Activated CD4-positive, alpha-beta T cell treated with anti-CD3 and anti-CD28 coated beads, Interleukin-2, amount 10 ng/mL, durations not matched to agents 7 days and 5 days (primary cell): Measurements from ENCODE around the gene GNAQ. TPM values are rescaled to one million over a fixed set of nuclear protein-coding genes. Genes with fewer than 3 reads are reported as not detected.

ENCODE experiments used
- CTCF ChIA-PET: fragments of 350-600 bp; sonication (Branson Sonifier 250); formaldehyde crosslinking; loops from one replicate; lab custom pipeline; 2021; ENCODE audit warnings: antibody characterized with exemption; lab: Charles Lee
- POLR2A ChIA-PET: fragments of 350-600 bp; sonication (Branson Sonifier 250); formaldehyde crosslinking; loops from one replicate; lab custom pipeline; 2021; ENCODE audit warnings: antibody characterized with exemption; lab: Charles Lee
- DNase-seq: peaks from one replicate; pipeline ENCODE4 v3.0.0-alpha.2; 2020
- H3K27ac Mint-ChIP-seq: one replicate; pipeline ENCODE4 v1.8.0; 2021; ENCODE audit warnings: mild to moderate bottlenecking, moderate library complexity, mixed read lengths
- H3K27me3 Mint-ChIP-seq: one replicate; pipeline ENCODE4 v1.8.0; 2021; ENCODE audit warnings: mixed read lengths
- H3K36me3 Mint-ChIP-seq: one replicate; pipeline ENCODE4 v1.8.0; 2021; ENCODE audit warnings: low read depth, mixed read lengths
- H3K4me1 Mint-ChIP-seq: one replicate; pipeline ENCODE4 v1.8.0; 2021; ENCODE audit warnings: mixed read lengths
- H3K4me3 Mint-ChIP-seq: one replicate; pipeline ENCODE4 v1.8.0; 2021; ENCODE audit warnings: mild to moderate bottlenecking, moderate library complexity, mixed read lengths
- H3K9me3 Mint-ChIP-seq: one replicate; pipeline ENCODE4 v1.8.0; 2021; ENCODE audit warnings: mixed read lengths
- total RNA-seq, 2 experiments: library from RNA; stranded (reverse); gene quantifications; one replicate each; pipeline ENCODE4 v1.2.3, GENCODE V29; 2021

GNAQ gene
- total RNA-seq, 2 experiments from 2014 or later: 28.1 to 31.8 TPM

DNA sequence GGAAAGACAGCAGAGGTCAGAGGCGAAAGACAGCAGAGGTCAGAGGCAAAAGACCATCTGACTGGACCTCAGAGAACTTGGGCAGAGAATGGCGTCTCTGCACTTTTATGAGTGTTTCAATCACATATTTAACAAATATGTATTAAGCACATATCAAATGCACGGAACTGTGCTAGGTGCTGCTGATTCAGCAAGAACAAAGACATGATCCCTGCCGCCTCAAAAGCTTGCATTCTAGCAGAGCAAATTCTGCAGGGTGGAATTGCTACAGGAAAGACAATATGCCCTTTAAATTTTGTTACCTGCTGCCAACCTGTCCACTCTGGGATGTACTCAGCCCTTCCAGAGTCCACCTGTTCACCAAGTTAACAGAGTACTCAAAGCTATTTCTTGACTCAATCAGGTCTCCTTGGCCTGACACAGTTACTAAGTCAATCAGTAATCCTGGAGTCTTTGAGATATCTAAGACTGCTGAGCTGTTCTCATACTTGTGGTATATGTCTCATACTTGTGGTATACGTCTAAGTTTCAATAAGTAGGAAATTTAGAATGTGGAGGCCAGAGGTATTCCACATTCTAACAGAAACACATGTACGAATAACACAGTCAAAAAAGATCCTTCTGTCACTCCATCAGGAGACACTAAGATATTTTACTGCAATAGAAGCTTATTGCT lies 131.8 kb downstream of the GNAQ start:
- H3K27me3 Mint-ChIP-seq: no peaks in the 10 kb centered on the region
- H3K9me3 Mint-ChIP-seq: no peaks in the 10 kb centered on the region
- no peak overlapping the region for H3K4me3 Mint-ChIP-seq
- H3K27ac Mint-ChIP-seq: no peak overlapping the region
- CTCF ChIA-PET: interaction anchor here (0.6 to 1.1 kb wide), 3 partner anchors 32 to 235 kb away, joined by 3 read pairs; no protein-coding TSS in a partner anchor
- POLR2A ChIA-PET: no interaction called here
- peaks cover 15% of the 10 kb centered on the region for H3K36me3 Mint-ChIP-seq
- H3K4me1 Mint-ChIP-seq: peaks cover 22% of the 10 kb centered on the region
- DNase-seq: no peak

- DNase-seq: no peak
- ChIA-PET POLR2A (no interaction called here), CTCF (interaction anchor here (0.6 kb wide), 1 partner anchor 29 kb away, joined by 3 read pairs; no protein-coding TSS in a partner anchor)
- Mint-ChIP-seq H3K27ac (no peak overlapping the region), H3K9me3 (no peaks in the 10 kb centered on the region), H3K36me3 (peaks cover 15% of the 10 kb centered on the region), H3K4me3 (no peak overlapping the region), H3K4me1 (peaks cover 22% of the 10 kb centered on the region), H3K27me3 (no peaks in the 10 kb centered on the region)
Measured at GRCh38 chr9:77898864-77899263, 132.7 kb downstream of the GNAQ start.

- Mint-ChIP-seq H3K27me3 (no peaks in the 10 kb centered on the region), H3K4me3 (no peak overlapping the region), H3K27ac (no peak overlapping the region), H3K4me1 (peaks cover 25% of the 10 kb centered on the region), H3K9me3 (no peaks in the 10 kb centered on the region), H3K36me3 (peaks cover 17% of the 10 kb centered on the region)
- ChIA-PET CTCF (interaction anchor here (0.9 to 1.7 kb wide), 4 partner anchors 13 to 80 kb away, joined by 3 to 4 read pairs (median 4); no protein-coding TSS in a partner anchor), POLR2A (no interaction called here)
- DNase-seq: no peak
Measured at GRCh38 chr9:77896938-77897667, 134.5 kb downstream of the GNAQ start.

DNA sequence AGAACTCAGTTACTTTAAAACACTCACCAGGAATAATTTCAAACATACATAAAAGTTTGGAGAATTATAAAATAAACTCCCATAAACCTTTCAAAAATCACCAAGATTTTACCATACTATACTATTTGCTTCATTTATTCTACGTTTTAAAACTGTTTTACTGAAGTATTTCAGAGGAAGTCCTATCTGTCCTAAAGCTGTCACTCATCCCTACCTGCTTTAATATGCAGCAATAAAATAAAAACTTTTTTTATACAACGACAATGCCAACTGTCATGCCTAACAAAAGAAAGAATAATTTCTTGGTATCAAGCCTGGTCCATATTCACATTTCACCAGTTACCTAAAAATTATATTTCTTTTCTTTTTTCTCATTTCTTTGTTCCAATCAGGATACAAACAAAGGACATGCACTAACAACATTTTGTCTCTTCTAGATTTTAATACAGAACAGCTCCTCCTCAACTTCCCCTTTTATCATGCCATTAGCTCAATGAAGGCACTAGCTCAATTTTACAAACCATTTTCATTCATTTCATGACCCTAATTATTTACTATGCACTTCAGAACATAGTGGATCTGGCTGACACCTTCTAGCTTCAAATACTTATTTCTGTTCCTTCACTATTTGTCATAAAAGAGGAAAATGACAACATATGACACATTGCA lies 135.2 kb downstream of the GNAQ start:
- Mint-ChIP-seq H3K9me3 (no peaks in the 10 kb centered on the region), H3K27ac (no peak overlapping the region), H3K4me3 (no peak overlapping the region), H3K27me3 (no peaks in the 10 kb centered on the region), H3K4me1 (peaks cover 20% of the 10 kb centered on the region), H3K36me3 (peaks cover 14% of the 10 kb centered on the region)
- ChIA-PET CTCF (interaction anchor here (1.0 to 1.7 kb wide), 4 partner anchors 13 to 48 kb away, joined by 3 to 4 read pairs (median 4); no protein-coding TSS in a partner anchor), POLR2A (no interaction called here)
- no peak for DNase-seq

DNA sequence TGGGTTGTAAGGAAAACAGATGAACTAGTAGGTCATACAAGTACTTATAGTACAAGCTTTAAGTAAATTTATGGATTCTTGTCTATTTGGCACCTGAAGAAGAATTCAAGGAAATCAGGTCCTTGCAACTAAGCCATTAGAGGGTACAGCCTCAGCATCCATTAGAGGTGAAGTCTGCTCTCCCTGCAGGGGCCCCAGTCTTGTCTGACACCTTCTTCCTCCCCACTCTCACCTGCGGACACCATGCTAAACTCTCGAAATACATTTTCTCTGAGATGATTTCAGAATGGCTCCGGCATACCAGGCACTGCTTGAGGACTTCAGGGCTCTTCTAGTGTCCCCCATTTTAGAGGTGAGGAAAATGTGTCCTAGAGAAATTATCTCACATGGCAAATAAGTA lies 137.9 kb downstream of the GNAQ start:
- H3K36me3 Mint-ChIP-seq: peaks cover 9% of the 10 kb centered on the region
- ChIA-PET CTCF (no interaction called here), POLR2A (no interaction called here)
- no peaks in the 10 kb centered on the region for H3K27me3 Mint-ChIP-seq
- H3K4me1 Mint-ChIP-seq: peaks cover 7% of the 10 kb centered on the region
- no peak for DNase-seq
- H3K9me3 Mint-ChIP-seq: no peaks in the 10 kb centered on the region
- H3K27ac Mint-ChIP-seq: no peak overlapping the region
- H3K4me3 Mint-ChIP-seq: no peak overlapping the region

- CTCF ChIA-PET: interaction anchor here (1.5 kb wide), 1 partner anchor 13 kb away, joined by 4 read pairs; no protein-coding TSS in a partner anchor
- no peaks in the 10 kb centered on the region for H3K27me3 Mint-ChIP-seq
Measured at GRCh38 chr9:77892955-77893514, 138.6 kb downstream of the GNAQ start.

GRCh38 chr9:77892171-77892570 lies 139.4 kb downstream of the GNAQ start:
- no peak for DNase-seq
- H3K27me3 Mint-ChIP-seq: no peaks in the 10 kb centered on the region
- peaks cover 6% of the 10 kb centered on the region for H3K36me3 Mint-ChIP-seq
- H3K27ac Mint-ChIP-seq: no peak overlapping the region
- peaks cover 7% of the 10 kb centered on the region for H3K4me1 Mint-ChIP-seq
- ChIA-PET POLR2A (no interaction called here), CTCF (interaction anchor here (1.0 to 1.5 kb wide), 3 partner anchors 14 to 55 kb away, joined by 3 to 4 read pairs (median 4); no protein-coding TSS in a partner anchor)
- no peak overlapping the region for H3K4me3 Mint-ChIP-seq
- H3K9me3 Mint-ChIP-seq: no peaks in the 10 kb centered on the region

More at GRCh38 chr9:77892955-77893514, 138.6 kb downstream of the GNAQ start:
- Mint-ChIP-seq H3K36me3 (peaks cover 9% of the 10 kb centered on the region), H3K4me1 (peaks cover 7% of the 10 kb centered on the region), H3K4me3 (no peak overlapping the region), H3K27ac (no peak overlapping the region), H3K9me3 (no peaks in the 10 kb centered on the region)
- no peak for DNase-seq
- POLR2A ChIA-PET: no interaction called here

DNA sequence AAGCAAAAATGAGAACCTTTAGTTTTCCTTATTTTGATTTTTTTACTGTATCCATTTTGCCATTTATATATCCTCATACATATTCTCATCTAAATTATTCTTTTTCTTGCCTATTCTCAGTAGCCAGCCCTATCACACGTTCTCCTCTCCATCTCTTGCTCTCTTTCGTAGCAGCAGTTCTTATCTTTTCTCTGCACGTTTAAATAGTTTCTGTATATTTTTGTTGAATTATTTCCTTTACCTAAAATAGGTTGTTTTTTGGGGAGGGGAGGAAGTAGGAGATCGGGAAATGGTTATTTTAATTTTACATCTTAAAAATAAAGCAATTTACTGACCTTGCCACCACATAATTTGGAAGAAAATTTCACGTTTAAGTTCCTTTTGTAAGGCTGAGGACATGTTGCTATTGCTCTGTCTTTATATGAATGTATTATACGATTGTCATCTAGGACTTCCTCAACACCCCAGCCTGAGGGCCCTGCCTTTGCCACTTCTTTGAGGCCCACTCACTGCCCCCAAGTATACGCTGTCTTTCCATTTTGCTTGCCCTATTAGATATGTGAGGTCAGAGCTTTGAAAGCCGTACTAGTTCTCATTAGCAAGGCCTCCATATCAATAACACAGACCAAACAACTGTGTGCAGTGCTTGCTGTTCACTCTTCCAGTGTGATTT lies 140.3 kb downstream of the GNAQ start:
- Mint-ChIP-seq H3K27me3 (no peaks in the 10 kb centered on the region), H3K36me3 (peaks cover 6% of the 10 kb centered on the region), H3K9me3 (no peaks in the 10 kb centered on the region), H3K27ac (no peak overlapping the region), H3K4me3 (no peak overlapping the region), H3K4me1 (peaks cover 7% of the 10 kb centered on the region)
- DNase-seq: no peak
- ChIA-PET POLR2A (no interaction called here), CTCF (interaction anchor here (1.0 to 1.5 kb wide), 3 partner anchors 15 to 55 kb away, joined by 3 to 4 read pairs (median 4); no protein-coding TSS in a partner anchor)

GRCh38 chr9:77887662-77888061 lies 143.9 kb downstream of the GNAQ start:
- ChIA-PET CTCF (no interaction called here), POLR2A (no interaction called here)
- peaks cover 3% of the 10 kb centered on the region for H3K36me3 Mint-ChIP-seq
- peaks cover 24% of the 10 kb centered on the region for H3K4me1 Mint-ChIP-seq
- H3K9me3 Mint-ChIP-seq: no peaks in the 10 kb centered on the region
- no peak overlapping the region for H3K27ac Mint-ChIP-seq
- DNase-seq: no peak
- no peak overlapping the region for H3K4me3 Mint-ChIP-seq
- H3K27me3 Mint-ChIP-seq: no peaks in the 10 kb centered on the region

- CTCF ChIA-PET: interaction anchor here (1.0 to 1.7 kb wide), 3 partner anchors 37 to 346 kb away, joined by 3 to 4 read pairs (median 3); no protein-coding TSS in a partner anchor
- H3K36me3 Mint-ChIP-seq: peaks cover 5% of the 10 kb centered on the region
- DNase-seq: no peak
- H3K4me3 Mint-ChIP-seq: no peak overlapping the region
- no peak overlapping the region for H3K27ac Mint-ChIP-seq
- H3K9me3 Mint-ChIP-seq: no peaks in the 10 kb centered on the region
- POLR2A ChIA-PET: no interaction called here
- no peaks in the 10 kb centered on the region for H3K27me3 Mint-ChIP-seq
- H3K4me1 Mint-ChIP-seq: peaks cover 24% of the 10 kb centered on the region
Measured at GRCh38 chr9:77885104-77885672, 146.4 kb downstream of the GNAQ start.

DNA sequence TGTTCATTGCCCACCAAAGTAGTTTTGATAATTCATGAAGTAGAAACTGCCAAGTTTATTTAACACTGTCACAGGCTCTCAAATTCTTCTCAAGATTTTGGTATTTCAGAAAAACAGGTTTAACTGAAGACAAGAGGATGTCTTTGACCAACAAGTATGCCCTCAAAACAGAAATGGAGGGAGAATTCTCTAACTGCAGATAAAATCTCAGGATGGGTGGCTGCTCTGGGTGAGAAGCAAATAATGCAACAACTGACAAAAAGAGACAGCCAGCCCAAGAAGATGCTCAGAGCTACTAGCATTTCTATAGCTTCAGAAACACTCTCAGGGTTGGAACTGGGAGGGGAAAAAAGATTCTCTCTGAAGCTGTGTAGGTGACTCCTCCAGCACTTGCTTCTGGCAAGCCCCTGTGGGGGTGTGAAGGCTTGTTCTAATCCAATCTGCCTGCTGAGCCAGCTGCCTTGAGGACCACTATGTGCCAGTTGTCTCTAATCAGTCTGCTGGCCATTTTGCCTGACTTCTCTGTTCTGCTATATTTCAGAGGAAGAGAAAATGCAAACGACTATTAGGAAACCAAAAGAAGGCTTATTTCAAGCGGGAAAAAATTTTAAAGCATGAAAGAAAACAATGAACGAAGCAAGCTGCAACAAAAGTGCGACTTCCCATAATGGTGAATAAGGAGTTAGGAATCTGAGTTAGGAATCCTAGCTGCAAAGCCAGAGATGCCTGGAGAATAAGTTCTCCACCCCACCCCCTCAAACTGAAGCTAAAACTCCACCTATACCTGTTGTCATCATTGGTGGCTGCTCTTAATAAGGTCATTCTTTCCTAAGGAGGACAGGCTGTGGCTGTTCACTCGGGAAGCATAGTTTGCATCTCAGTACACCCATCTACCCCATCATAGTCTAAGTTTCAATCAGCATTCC lies 147.5 kb downstream of the GNAQ start:
- no peak for DNase-seq
- Mint-ChIP-seq H3K4me3 (no peak overlapping the region), H3K27ac (no peak overlapping the region), H3K9me3 (no peaks in the 10 kb centered on the region), H3K27me3 (no peaks in the 10 kb centered on the region), H3K36me3 (peaks cover 5% of the 10 kb centered on the region), H3K4me1 (peaks cover 24% of the 10 kb centered on the region)
- POLR2A ChIA-PET: no interaction called here
- CTCF ChIA-PET: interaction anchor here (1.5 to 1.7 kb wide), 2 partner anchors 39 to 281 kb away, joined by 3 to 4 read pairs; no protein-coding TSS in a partner anchor
